IMR-90 (cell line): ENCODE results near the gene SLC5A11. TPM values are rescaled to one million over a fixed set of nuclear protein-coding genes. Genes with fewer than 3 reads are reported as not detected.

Source experiments
- ATAC-seq: fragments of 200-7000 bp; cut with Tn5 transposase; 2 replicates; pipeline ENCODE4 v1.9.1; 2020; ENCODE audit warnings: low read depth, mild to moderate bottlenecking, moderate library complexity
- Bru-seq: library from RNA; stranded (reverse); fragments of 400-500 nt; gene quantifications from one replicate; lab custom pipeline; 2021; lab: Mats Ljungman, UMichigan
- BruChase-seq, 2 experiments: library from RNA; stranded (reverse); fragments of 400-500 nt; gene quantifications; one replicate each; lab custom pipeline; 2021; lab: Mats Ljungman, UMichigan
- BruUV-seq: library from RNA; stranded (reverse); fragments of 400-500 nt; replicated peaks from 2 replicates; lab custom pipeline; 2021; lab: Mats Ljungman, UMichigan
- CTCF ChIA-PET: fragments of 300-600 bp; formaldehyde crosslinking; extraction: SDS; loops from one replicate; lab custom pipeline; 2021; ENCODE audit warnings: antibody characterized with exemption; lab: Yijun Ruan, JAX
- POLR2A ChIA-PET: fragments of 300-600 bp; sonication (Branson Sonifier 250); formaldehyde crosslinking; loops from one replicate; lab custom pipeline; 2022; ENCODE audit warnings: antibody characterized with exemption; ENCODE audit not compliant: unreplicated experiment; lab: Charles Lee
- DNase-seq: peaks from one replicate; pipeline ENCODE4 v3.0.0; 2013
- H2AFZ ChIP-seq: replicated peaks from 2 replicates; pipeline ENCODE3; 2013; ENCODE audit warnings: low read length, mild to moderate bottlenecking; ENCODE audit not compliant: poor library complexity
- H2AK5ac ChIP-seq: 2 replicates; pipeline ENCODE4 v1.6.1; 2013; ENCODE audit warnings: low read depth, low read length, inconsistent platforms
- H2AK9ac ChIP-seq: replicated peaks from 2 replicates; pipeline ENCODE3; 2013; ENCODE audit warnings: mild to moderate bottlenecking, low read depth, low read length, moderate library complexity; ENCODE audit not compliant: poor library complexity
- H2BK120ac ChIP-seq: 2 replicates; pipeline ENCODE4 v1.6.1; 2013; ENCODE audit warnings: low read depth, low read length, inconsistent platforms
- H2BK15ac ChIP-seq: 3 replicates; pipeline ENCODE4 v1.6.1; 2013; ENCODE audit warnings: low read depth, low read length, inconsistent platforms
- H2BK20ac ChIP-seq: 2 replicates; pipeline ENCODE4 v1.6.1; 2013; ENCODE audit warnings: low read depth, mild to moderate bottlenecking, inconsistent platforms, low read length, moderate library complexity
- H2BK5ac ChIP-seq: 2 replicates; pipeline ENCODE4 v1.6.1; 2013; ENCODE audit warnings: mild to moderate bottlenecking, low read depth, low read length, inconsistent platforms; ENCODE audit not compliant: poor library complexity, severe bottlenecking
- H3K14ac ChIP-seq: replicated peaks from 2 replicates; pipeline ENCODE4 v1.6.1; 2013; ENCODE audit warnings: low read depth, low read length, inconsistent platforms
- H3K18ac ChIP-seq: 2 replicates; pipeline ENCODE4 v1.6.1; 2013; ENCODE audit warnings: low read depth, low read length, control low read depth
- H3K23ac ChIP-seq: 2 replicates; pipeline ENCODE4 v1.6.1; 2013; ENCODE audit warnings: low read depth, low read length, inconsistent platforms
- H3K27ac ChIP-seq: 2 replicates; pipeline ENCODE4 v1.5.1; 2013; ENCODE audit warnings: mild to moderate bottlenecking, control low read depth, low read length; ENCODE audit not compliant: insufficient read depth
- H3K27me3 ChIP-seq: 2 replicates; pipeline ENCODE4 v1.6.1; 2013; ENCODE audit warnings: low read length; ENCODE audit not compliant: control insufficient read depth, insufficient read depth
- H3K36me3 ChIP-seq: 2 replicates; pipeline ENCODE4 v1.6.1; 2013; ENCODE audit warnings: low read length, mixed read lengths; ENCODE audit not compliant: control insufficient read depth, insufficient read depth
- H3K4ac ChIP-seq: 2 replicates; pipeline ENCODE4 v1.6.1; 2013; ENCODE audit warnings: low read depth, low read length, inconsistent platforms
- H3K4me1 ChIP-seq: 2 replicates; pipeline ENCODE4 v1.6.1; 2013; ENCODE audit warnings: low read length, mixed read lengths; ENCODE audit not compliant: control insufficient read depth, insufficient read depth
- H3K4me2 ChIP-seq: 2 replicates; pipeline ENCODE4 v1.6.1; 2013; ENCODE audit warnings: low read depth, mild to moderate bottlenecking, control low read depth, low read length, moderate library complexity
- H3K4me3 ChIP-seq: 2 replicates; pipeline ENCODE4 v1.5.1; 2013; ENCODE audit warnings: low read depth, mild to moderate bottlenecking, control low read depth, low read length, moderate library complexity; ENCODE audit not compliant: insufficient read depth
- H3K56ac ChIP-seq: 2 replicates; pipeline ENCODE4 v1.6.1; 2013; ENCODE audit warnings: low read length, inconsistent platforms; ENCODE audit not compliant: insufficient read depth; ENCODE audit errors: extremely low read depth
- H3K79me1 ChIP-seq, 2 experiments: 2 replicates each; pipeline ENCODE4 v1.6.1; 2013; ENCODE audit warnings: low read length in 2 of 2, inconsistent platforms in 1 of 2, low read depth in 1 of 2
- H3K9ac ChIP-seq: 2 replicates; pipeline ENCODE4 v1.6.1; 2013; ENCODE audit warnings: low read depth, low read length, control low read depth
- H3K9me1 ChIP-seq: 2 replicates; pipeline ENCODE4 v1.6.1; 2013; ENCODE audit warnings: low read length, inconsistent platforms; ENCODE audit not compliant: insufficient read depth
- H3K9me3 ChIP-seq: 2 replicates; pipeline ENCODE4 v1.6.1; 2013; ENCODE audit warnings: low read length; ENCODE audit not compliant: control insufficient read depth, insufficient read depth
- H4K20me1 ChIP-seq: 2 replicates; pipeline ENCODE4 v1.6.1; 2013; ENCODE audit warnings: low read length, inconsistent platforms; ENCODE audit not compliant: insufficient read depth
- H4K5ac ChIP-seq: 2 replicates; pipeline ENCODE4 v1.6.1; 2013; ENCODE audit warnings: mild to moderate bottlenecking, low read depth, low read length, control low read depth
- H4K8ac ChIP-seq, 2 experiments: 2 replicates each; pipeline ENCODE4 v1.6.1; 2013; ENCODE audit warnings: low read depth in 2 of 2, low read length in 2 of 2, control low read depth in 1 of 2, inconsistent platforms in 1 of 2
- H4K91ac ChIP-seq: 2 replicates; pipeline ENCODE4 v1.6.1; 2013; ENCODE audit warnings: low read depth, low read length, inconsistent platforms; ENCODE audit not compliant: insufficient read depth
- BHLHE40 ChIP-seq: fragments of 150-350 bp; IDR thresholded peaks from 2 replicates; pipeline ENCODE4 v1.6.1; 2016; ENCODE audit warnings: mild to moderate bottlenecking, low read depth, low read length
- ELK1 ChIP-seq: fragments of 150-350 bp; IDR thresholded peaks from 2 replicates; pipeline ENCODE4 v1.6.1; 2016; ENCODE audit warnings: low read depth, mild to moderate bottlenecking, low read length, moderate library complexity, borderline replicate concordance
- FOS ChIP-seq: fragments of 150-350 bp; IDR thresholded peaks from 2 replicates; pipeline ENCODE4 v1.6.1; 2016; ENCODE audit warnings: low read depth, low read length
- MAFK ChIP-seq: IDR thresholded peaks from 2 replicates; pipeline ENCODE4 v1.6.1; 2012; ENCODE audit warnings: low read depth, low read length, improper control_type of control experiment
- MAZ ChIP-seq: IDR thresholded peaks from 2 replicates; pipeline ENCODE4 v1.6.1; 2012; ENCODE audit warnings: low read depth, mild to moderate bottlenecking, low read length, improper control_type of control experiment, moderate library complexity, borderline replicate concordance
- MXI1 ChIP-seq: IDR thresholded peaks from 2 replicates; pipeline ENCODE4 v1.6.1; 2012; ENCODE audit warnings: low read depth, mild to moderate bottlenecking, low read length, moderate library complexity, borderline replicate concordance
- NFE2L2 ChIP-seq: fragments of 150-350 bp; IDR thresholded peaks from 2 replicates; pipeline ENCODE4 v1.6.1; 2016; ENCODE audit warnings: low read depth, mild to moderate bottlenecking, low read length
- POLR2A ChIP-seq: IDR thresholded peaks from 2 replicates; pipeline ENCODE4 v1.6.1; 2012; ENCODE audit warnings: mild to moderate bottlenecking, low read depth, low read length
- RCOR1 ChIP-seq: IDR thresholded peaks from 2 replicates; pipeline ENCODE4 v1.6.1; 2012; ENCODE audit warnings: mild to moderate bottlenecking, low read length, improper control_type of control experiment; ENCODE audit not compliant: insufficient replicate concordance
- RFX5 ChIP-seq: IDR thresholded peaks from 2 replicates; pipeline ENCODE4 v1.8.0; 2012; ENCODE audit warnings: low read depth, mild to moderate bottlenecking, low read length, moderate library complexity
- SMC3 ChIP-seq: fragments of 150-350 bp; IDR thresholded peaks from 2 replicates; pipeline ENCODE4 v1.6.1; 2016; ENCODE audit warnings: low read depth, mild to moderate bottlenecking, antibody characterized with exemption, low read length, moderate library complexity
- USF2 ChIP-seq: fragments of 150-350 bp; IDR thresholded peaks from 2 replicates; pipeline ENCODE4 v1.6.1; 2017; ENCODE audit warnings: mild to moderate bottlenecking, antibody characterized with exemption, low read length, low read depth
- WGBS, 2 experiments: methylation state at CpG; one replicate each; pipeline versions ENCODE4 v1.1.5 to v1.1.7; 2013; ENCODE audit warnings: missing lambda C conversion rate in 2 of 2; ENCODE audit not compliant: insufficient read length in 1 of 2; ENCODE audit errors: extremely low coverage in 2 of 2; 5-methylcytosine and 5-hydroxymethylcytosine counted together
- dilution Hi-C: fragments of 300-500 bp; cut with HindIII; formaldehyde crosslinking; loops from one replicate; pipeline ENCODE4 v1.14.3; 2018; ENCODE audit warnings: low sequenced_read_pairs; ENCODE audit not compliant: unreplicated experiment
- in situ Hi-C: fragments of 300-500 bp; cut with MboI; formaldehyde crosslinking; loops from 3 replicates; pipeline ENCODE4 v1.14.3; 2019; ENCODE audit warnings: low sequenced_read_pairs, inconsistent platforms, mixed read lengths
- intact Hi-C: fragments of 100-400 bp; cut with micrococcal nuclease; formaldehyde crosslinking; loops from 2 replicates; pipeline ENCODE4 v1.10.0; 2022
- long read RNA-seq: library from polyadenylated mRNA; unstranded; transcript quantifications from one replicate; pipeline ENCODE4 v2.0.0, GENCODE V29; 2021; ENCODE audit not compliant: unreplicated experiment
- polyA plus RNA-seq, 3 experiments: library from polyadenylated mRNA; depleted of rRNA; stranded (reverse); fragments of >200 nt; gene quantifications; 2 replicates each; pipeline ENCODE4 v1.2.3, GENCODE V29; 2012; ENCODE audit warnings: low replicate concordance in 1 of 3
- total RNA-seq: library from RNA; depleted of rRNA; stranded (reverse); fragments of >200 nt; gene quantifications from 2 replicates; pipeline ENCODE4 v1.2.3, GENCODE V29; 2012; rRNA removed

The SLC5A11 gene, protein sequence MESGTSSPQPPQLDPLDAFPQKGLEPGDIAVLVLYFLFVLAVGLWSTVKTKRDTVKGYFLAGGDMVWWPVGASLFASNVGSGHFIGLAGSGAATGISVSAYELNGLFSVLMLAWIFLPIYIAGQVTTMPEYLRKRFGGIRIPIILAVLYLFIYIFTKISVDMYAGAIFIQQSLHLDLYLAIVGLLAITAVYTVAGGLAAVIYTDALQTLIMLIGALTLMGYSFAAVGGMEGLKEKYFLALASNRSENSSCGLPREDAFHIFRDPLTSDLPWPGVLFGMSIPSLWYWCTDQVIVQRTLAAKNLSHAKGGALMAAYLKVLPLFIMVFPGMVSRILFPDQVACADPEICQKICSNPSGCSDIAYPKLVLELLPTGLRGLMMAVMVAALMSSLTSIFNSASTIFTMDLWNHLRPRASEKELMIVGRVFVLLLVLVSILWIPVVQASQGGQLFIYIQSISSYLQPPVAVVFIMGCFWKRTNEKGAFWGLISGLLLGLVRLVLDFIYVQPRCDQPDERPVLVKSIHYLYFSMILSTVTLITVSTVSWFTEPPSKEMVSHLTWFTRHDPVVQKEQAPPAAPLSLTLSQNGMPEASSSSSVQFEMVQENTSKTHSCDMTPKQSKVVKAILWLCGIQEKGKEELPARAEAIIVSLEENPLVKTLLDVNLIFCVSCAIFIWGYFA
- total RNA-seq: under 0.01 TPM in 1 of 2 replicates, not detected in the other
- not detected in 2 replicates for polyA plus RNA-seq (2012; rRNA removed)
- polyA plus RNA-seq (2012; cell fraction: cytosol; rRNA removed): not detected in 2 replicates
- polyA plus RNA-seq (2012; cell fraction: nucleus; rRNA removed; ENCODE audit: low replicate concordance): not detected in 2 replicates
- percentile 9 among the genes with signal in this experiment for Bru-seq, nascent RNA
- percentile 13 among the genes with signal in this experiment for BruChase-seq, experiment 1, labeled RNA remaining after a 6-hour chase
- percentile 12 among the genes with signal in this experiment for BruChase-seq, experiment 2, labeled RNA remaining after a 2-hour chase
- long read RNA-seq: 0 reads

- Histone ChIP-seq H3K36me3 (no peaks in the 10 kb centered on the region), H4K20me1 (no peaks in the 10 kb centered on the region), H2AK9ac (no peak within 1 kb of the TSS), H3K4ac (no peak within 1 kb of the TSS), H3K23ac (no peak within 1 kb of the TSS), H4K8ac (no peak within 1 kb of the TSS), H3K14ac (no peak within 1 kb of the TSS), H3K4me3 (no peak within 1 kb of the TSS), H3K4me2 (no peak within 1 kb of the TSS), H3K18ac (no peak within 1 kb of the TSS), H3K4me1 (peaks cover 4% of the 10 kb centered on the region; the same call in 1 of the 2 replicates), H2BK20ac (peak within 1 kb of the TSS; percentile 16; the same call in 1 of the 2 replicates), H3K27me3 (no peaks in the 10 kb centered on the region), H2BK120ac (no peak within 1 kb of the TSS), H3K56ac (no peak within 1 kb of the TSS), H2BK5ac (no peak within 1 kb of the TSS), H2AFZ (peak within 1 kb of the TSS; percentile 46), H4K91ac (0 out of 2 replicates have a peak within 1 kb of the TSS, but pooled peaks have one; percentile 23), H2BK15ac (no peak within 1 kb of the TSS), H3K9ac (no peak within 1 kb of the TSS), H3K79me1 (no peaks in the 10 kb centered on the region), H3K27ac (no peak within 1 kb of the TSS), H3K9me3 (no peaks in the 10 kb centered on the region), H3K9me1 (peaks cover 16% of the 10 kb centered on the region), H4K5ac (no peak within 1 kb of the TSS), H2AK5ac (peak within 1 kb of the TSS; percentile 34; the same call in 1 of the 2 replicates)
- WGBS, 2 experiments: no CpG with 5 or more reads among the region's 21 CpGs
- DNase-seq: no peak
- CTCF ChIA-PET: interaction anchor here (0.6 to 0.7 kb wide), 3 partner anchors 10 to 79 kb away, joined by 3 to 5 read pairs (median 3); no protein-coding TSS in a partner anchor
- dilution Hi-C loops: no loop called here
- no peak for ATAC-seq
- in situ Hi-C loops: no loop called here
- intact Hi-C loops: no loop called here
- no TSS peak for BruUV-seq
- POLR2A ChIA-PET: no interaction called here
- TF ChIP-seq FOS (no peak), NFE2L2 (no peak), MAFK (no peak), MAZ (no peak), ELK1 (no peak), MXI1 (no peak), BHLHE40 (no peak), SMC3 (no peak), RCOR1 (no peak), RFX5 (no peak), USF2 (no peak), POLR2A (no peak)
Observed at GRCh38 chr16:24845726-24846547, at the start of gene SLC5A11. Gene SLC5A11, plus strand, starts transcription at chr16:24845963. Its CDS starts 12,681 bp downstream, at chr16:24858644.
